H1 (cell line): ENCODE results near the gene IST1. TPM values are rescaled to one million over a fixed set of nuclear protein-coding genes. Genes with fewer than 3 reads are reported as not detected.
A peak's percentile ranks its signal among the peaks of the same experiment; 100 is the strongest.

Experiments used
- SIN3A ChIP-seq, 2 experiments: IDR thresholded peaks in 1 of 2; conservative IDR thresholded peaks in 1 of 2; 2 replicates each; pipeline ENCODE4 v1.6.1; 2011 to 2012; ENCODE audit warnings: low read length in 2 of 2, improper control_type of control experiment in 1 of 2, low read depth in 1 of 2, mild to moderate bottlenecking in 1 of 2
- polyA plus RNA-seq, 7 experiments: library from polyadenylated mRNA; depleted of rRNA in 3 of 7; stranded (reverse) in 5 of 7; unstranded in 2 of 7; fragments of >200 nt in 5 of 7; fragments of 200-250 nt in 2 of 7; gene quantifications; 1 replicate in 5 of 7; 2 replicates in 1 of 7; 4 replicates in 1 of 7; pipeline versions ENCODE4 v1.2.1 to v1.2.3, GENCODE V29; 2011 to 2013; ENCODE audit warnings: missing spikeins in 2 of 7, mixed read lengths in 2 of 7
- total RNA-seq: library from RNA; stranded (reverse); fragmentation: NEBNext Ultra II Directional; extraction: Animal tissue kit (Norgen Biotek cat#: 25700); gene quantifications from 2 replicates; pipeline ENCODE4 v1.2.1, GENCODE V29; 2021

IST1 gene
- total and polyA plus RNA-seq, 2 of the 8 experiments (the other 6 are each of a cell fraction or from before 2014, with no cell fraction given), result 190 to 248 TPM

GRCh38 chr16:71894921-71895678 lies at the start of gene IST1 (continued):
- TF ChIP-seq SIN3A (conservative IDR thresholded peaks at IDR 0.05 in 1 of 2, IDR thresholded peaks at IDR 0.05 in 1 of 2; ENCODE audit: low read depth in 1 of 2, low read length in 2 of 2), result 0 out of 4 replicates have a peak, but pooled peaks have one; percentile 33 to 37
